LNCAP (cell line): ENCODE measurements around the gene UBE2Z.

ENCODE experiments used
- TF ChIP-seq, protein P1 (sequence below): fragments of 450-650 bp; IDR thresholded peaks from 2 replicates; pipeline ENCODE4 v1.5.1; 2017; ENCODE audit warnings: mild to moderate bottlenecking

UBE2Z gene

GRCh38 chr17:48908853-48909394 lies 717 bp downstream of the UBE2Z start:
- TF ChIP-seq, protein P1, sequence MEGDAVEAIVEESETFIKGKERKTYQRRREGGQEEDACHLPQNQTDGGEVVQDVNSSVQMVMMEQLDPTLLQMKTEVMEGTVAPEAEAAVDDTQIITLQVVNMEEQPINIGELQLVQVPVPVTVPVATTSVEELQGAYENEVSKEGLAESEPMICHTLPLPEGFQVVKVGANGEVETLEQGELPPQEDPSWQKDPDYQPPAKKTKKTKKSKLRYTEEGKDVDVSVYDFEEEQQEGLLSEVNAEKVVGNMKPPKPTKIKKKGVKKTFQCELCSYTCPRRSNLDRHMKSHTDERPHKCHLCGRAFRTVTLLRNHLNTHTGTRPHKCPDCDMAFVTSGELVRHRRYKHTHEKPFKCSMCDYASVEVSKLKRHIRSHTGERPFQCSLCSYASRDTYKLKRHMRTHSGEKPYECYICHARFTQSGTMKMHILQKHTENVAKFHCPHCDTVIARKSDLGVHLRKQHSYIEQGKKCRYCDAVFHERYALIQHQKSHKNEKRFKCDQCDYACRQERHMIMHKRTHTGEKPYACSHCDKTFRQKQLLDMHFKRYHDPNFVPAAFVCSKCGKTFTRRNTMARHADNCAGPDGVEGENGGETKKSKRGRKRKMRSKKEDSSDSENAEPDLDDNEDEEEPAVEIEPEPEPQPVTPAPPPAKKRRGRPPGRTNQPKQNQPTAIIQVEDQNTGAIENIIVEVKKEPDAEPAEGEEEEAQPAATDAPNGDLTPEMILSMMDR: no peak

- TF ChIP-seq, protein P1: no peak
Measured at GRCh38 chr17:48909783-48910182, 1.6 kb downstream of the UBE2Z start.

DNA sequence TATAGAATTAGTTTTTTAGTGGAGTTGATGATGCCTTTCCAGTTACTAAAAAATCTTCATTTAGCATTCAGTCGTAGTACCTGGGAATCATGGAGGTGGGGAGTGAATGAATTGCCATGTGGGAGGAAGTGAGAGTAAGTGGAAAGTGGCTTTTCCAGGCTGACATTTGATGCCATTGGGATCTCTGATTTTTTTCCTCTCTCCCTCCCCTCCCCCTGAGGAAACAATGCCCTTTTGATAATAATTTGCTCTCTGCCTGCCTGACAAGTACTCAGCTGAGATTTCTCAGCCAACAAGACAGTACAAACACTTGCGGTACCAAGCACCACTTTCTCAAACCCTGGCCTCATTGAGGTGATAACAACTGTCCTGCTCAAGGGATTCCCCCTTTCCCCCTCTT lies 2.2 kb downstream of the UBE2Z start:
- TF ChIP-seq, protein P1: no peak

DNA sequence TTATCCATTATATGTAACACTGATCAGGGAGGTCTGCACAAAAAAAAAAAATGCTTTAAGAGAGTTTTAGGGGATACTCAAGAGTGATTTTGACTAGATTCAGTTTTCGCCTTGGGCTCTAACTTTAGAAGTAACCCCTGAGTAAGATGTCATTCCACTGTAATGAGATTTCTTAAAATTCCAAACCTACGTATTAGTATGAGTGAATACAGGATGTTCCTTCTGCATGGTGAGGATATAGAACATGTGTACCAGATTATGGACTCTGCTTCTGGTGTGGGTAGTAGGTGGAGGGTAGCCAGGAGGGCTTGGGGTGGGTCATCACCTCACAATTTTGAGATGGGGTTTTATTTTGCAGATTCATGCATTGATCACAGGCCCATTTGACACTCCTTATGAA lies 4.3 kb downstream of the UBE2Z start:
- TF ChIP-seq, protein P1: no peak

DNA sequence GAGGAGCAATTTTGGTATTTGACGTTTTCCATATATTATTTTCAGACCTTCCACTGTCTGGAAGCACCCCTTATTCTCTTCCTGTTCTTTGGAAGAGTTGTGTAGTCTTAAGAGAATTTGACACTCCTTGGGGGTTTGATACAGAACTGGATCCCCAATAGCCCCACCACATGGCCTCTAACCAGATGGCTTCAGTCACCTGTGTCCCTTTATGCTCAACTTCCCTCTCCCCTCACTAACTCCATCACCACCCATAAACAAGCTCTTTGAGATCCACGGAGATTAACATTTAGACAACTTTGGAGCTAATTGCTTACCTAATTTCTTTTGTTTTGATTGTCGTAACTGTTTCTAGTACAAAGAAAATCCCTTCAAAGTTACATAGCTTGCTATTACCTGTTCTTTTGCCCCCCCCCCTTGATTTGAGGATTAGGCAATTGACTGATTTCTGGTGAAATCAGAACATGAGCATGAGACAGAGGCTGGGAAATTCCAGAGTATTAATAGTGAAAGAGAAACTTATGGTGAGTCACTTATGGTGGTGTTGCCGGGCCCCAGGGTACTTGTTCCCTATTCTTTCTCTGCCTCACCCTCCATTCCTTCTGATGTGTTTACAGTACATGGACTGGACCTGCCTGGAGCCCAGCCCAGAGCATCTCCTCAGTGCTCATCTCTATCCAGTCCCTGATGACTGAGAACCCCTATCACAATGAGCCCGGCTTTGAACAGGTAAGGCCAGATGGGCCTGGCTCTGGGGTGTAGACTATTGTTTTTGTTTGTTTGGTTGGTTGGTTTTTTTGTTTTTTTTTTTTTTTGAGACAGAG lies 7.5 kb downstream of the UBE2Z start:
- TF ChIP-seq, protein P1: no peak

DNA sequence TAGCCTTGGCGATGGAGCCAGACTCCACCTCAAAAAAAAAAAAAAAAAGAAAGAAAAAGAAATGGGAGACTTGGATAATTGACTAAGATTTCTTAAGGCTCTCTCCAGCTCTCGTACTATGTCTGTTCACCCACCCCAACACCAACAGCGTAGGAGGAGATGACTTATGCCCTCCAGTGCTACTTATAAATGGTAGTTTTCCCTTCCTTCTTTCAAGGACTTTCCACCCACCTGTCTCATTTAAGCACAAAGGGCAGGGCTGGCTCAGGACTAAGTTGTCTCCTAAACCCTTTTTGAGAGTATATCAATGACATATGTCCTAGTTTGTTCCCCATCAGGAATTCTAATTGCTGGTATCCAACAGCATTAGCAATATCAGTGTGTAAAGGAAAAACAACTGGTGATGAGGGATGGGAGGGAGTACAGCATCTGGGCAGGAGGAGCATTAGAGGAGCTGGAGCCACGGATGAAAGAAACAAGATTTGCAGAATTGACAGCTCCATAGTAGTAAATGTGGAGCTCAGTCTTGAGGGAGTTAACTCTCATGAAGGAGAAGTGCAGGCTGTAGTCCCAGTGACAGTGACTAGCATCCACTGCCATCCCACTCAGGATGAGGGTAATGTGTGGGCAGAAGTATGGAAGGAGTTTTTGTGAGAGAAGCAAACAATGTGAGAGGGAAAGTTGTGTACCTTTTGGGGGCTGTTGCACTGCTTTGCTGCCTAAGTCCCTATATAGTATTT lies 17.2 kb downstream of the UBE2Z start:
- TF ChIP-seq, protein P1: no peak

DNA sequence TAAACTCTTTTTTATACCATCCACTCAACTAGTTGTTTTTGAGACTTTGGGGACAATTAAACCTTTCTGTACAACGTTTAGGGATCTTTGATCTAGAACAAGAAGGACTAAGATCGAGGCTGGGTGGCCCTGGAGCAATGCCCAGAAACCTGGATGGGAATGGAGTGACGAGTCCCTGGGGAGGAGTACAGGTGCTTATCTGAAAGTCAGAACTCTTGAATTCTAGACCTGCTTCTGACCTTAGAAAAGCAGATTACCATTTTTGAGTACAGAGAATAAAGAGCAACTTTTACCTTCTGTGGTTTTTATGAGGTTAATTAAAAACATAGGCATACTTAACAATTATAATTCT lies 17.8 kb downstream of the UBE2Z start:
- TF ChIP-seq, protein P1: no peak
